H1 (cell line): ENCODE measurements around the gene ZNF273. TPM values are rescaled to one million over a fixed set of nuclear protein-coding genes. Genes with fewer than 3 reads are reported as not detected.

Experiments
- ASH2L ChIP-seq: fragments of 200-600, 300-600 bp; sonication (generic); IDR thresholded peaks from one replicate; pipeline ENCODE4 v1.7.1; 2017; ENCODE audit warnings: low read length
- BACH1 ChIP-seq: IDR thresholded peaks from 2 replicates; pipeline ENCODE4 v1.6.1; 2012; ENCODE audit warnings: low read length, improper control_type of control experiment
- BCL11A ChIP-seq, 2 experiments: IDR thresholded peaks; one replicate each; pipeline ENCODE4 v1.6.1; 2011; ENCODE audit warnings: low read depth in 2 of 2, low read length in 2 of 2, mild to moderate bottlenecking in 2 of 2
- CBX5 ChIP-seq: fragments of 300-800, 300-1000 bp; sonication (generic); IDR thresholded peaks from 2 replicates; pipeline ENCODE4 v1.7.1; 2016; ENCODE audit warnings: antibody characterized with exemption, low read length, low read depth
- CBX8 ChIP-seq: fragments of 300-800, 300-1000 bp; sonication (generic); IDR thresholded peaks from 2 replicates; pipeline ENCODE4 v1.7.1; 2016; ENCODE audit warnings: low read depth, low read length, borderline replicate concordance
- CEBPB ChIP-seq: IDR thresholded peaks from 2 replicates; pipeline ENCODE4 v1.6.1; 2012; ENCODE audit warnings: low read depth, low read length
- CHD2 ChIP-seq: IDR thresholded peaks from 2 replicates; pipeline ENCODE4 v1.6.1; 2012; ENCODE audit warnings: low read length, improper control_type of control experiment
- FOSL1 ChIP-seq: IDR thresholded peaks from 2 replicates; pipeline ENCODE4 v1.6.1; 2011; ENCODE audit warnings: mild to moderate bottlenecking, low read depth, low read length, moderate library complexity; ENCODE audit not compliant: insufficient read depth
- GABPA ChIP-seq: IDR thresholded peaks from 2 replicates; pipeline ENCODE4 v1.6.1; 2011; ENCODE audit warnings: mild to moderate bottlenecking, low read length, moderate library complexity, borderline replicate concordance; ENCODE audit not compliant: insufficient read depth
- GTF2F1 ChIP-seq: IDR thresholded peaks from 2 replicates; pipeline ENCODE4 v1.6.1; 2012; ENCODE audit warnings: low read depth, low read length, improper control_type of control experiment, borderline replicate concordance
- HDAC2 ChIP-seq, 2 experiments: fragments of 300-600 bp in 1 of 2; sonication (generic) in 1 of 2; IDR thresholded peaks; 2 replicates each; pipeline ENCODE4 v1.6.1; 2011 to 2012; ENCODE audit warnings: low read depth in 2 of 2, low read length in 2 of 2, mild to moderate bottlenecking in 2 of 2, moderate library complexity in 2 of 2, borderline replicate concordance in 1 of 2, inconsistent platforms in 1 of 2
- JUND ChIP-seq: IDR thresholded peaks from 2 replicates; pipeline ENCODE4 v1.6.1; 2011; ENCODE audit warnings: mild to moderate bottlenecking, improper control_type of control experiment, low read length
- KDM1A ChIP-seq: fragments of 200-600, 300-600 bp; sonication (generic); IDR thresholded peaks from 2 replicates; pipeline ENCODE4 v1.7.1; 2016; ENCODE audit warnings: mild to moderate bottlenecking, low read length, borderline replicate concordance
- KDM4A ChIP-seq: IDR thresholded peaks from one replicate; pipeline ENCODE4 v1.7.1; 2012; ENCODE audit warnings: low read depth, mild to moderate bottlenecking, moderate library complexity, low read length, inconsistent platforms; ENCODE audit not compliant: severe bottlenecking
- MAFK ChIP-seq: IDR thresholded peaks from 2 replicates; pipeline ENCODE4 v1.6.1; 2012; ENCODE audit warnings: low read depth, mild to moderate bottlenecking, improper control_type of control experiment, low read length
- POLR2A ChIP-seq, 2 experiments: IDR thresholded peaks; 1 replicate in 1 of 2; 2 replicates in 1 of 2; pipeline ENCODE4 v1.6.1; 2011; ENCODE audit warnings: low read depth in 2 of 2, low read length in 2 of 2, mild to moderate bottlenecking in 2 of 2; ENCODE audit errors: control extremely low read depth in 1 of 2
- RNF2 ChIP-seq: fragments of 200-900, 300-1000 bp; sonication (generic); IDR thresholded peaks from 2 replicates; pipeline ENCODE4 v1.7.1; 2016; ENCODE audit warnings: borderline replicate concordance, low read depth, mild to moderate bottlenecking, antibody characterized with exemption, low read length; ENCODE audit not compliant: poor library complexity, severe bottlenecking; ENCODE audit errors: missing control alignments
- SIN3A ChIP-seq, 2 experiments: IDR thresholded peaks in 1 of 2; conservative IDR thresholded peaks in 1 of 2; 2 replicates each; pipeline ENCODE4 v1.6.1; 2011 to 2012; ENCODE audit warnings: low read length in 2 of 2, improper control_type of control experiment in 1 of 2, low read depth in 1 of 2, mild to moderate bottlenecking in 1 of 2
- SP2 ChIP-seq: IDR thresholded peaks from 2 replicates; pipeline ENCODE4 v1.6.1; 2012; ENCODE audit warnings: mild to moderate bottlenecking, low read length, inconsistent platforms
- TAF1 ChIP-seq: IDR thresholded peaks from 2 replicates; pipeline ENCODE4 v1.6.1; 2011; ENCODE audit warnings: mild to moderate bottlenecking, low read depth, low read length
- TBP ChIP-seq: IDR thresholded peaks from 2 replicates; pipeline ENCODE4 v1.6.1; 2011; ENCODE audit warnings: low read depth, low read length, improper control_type of control experiment
- USF2 ChIP-seq: IDR thresholded peaks from 2 replicates; pipeline ENCODE4 v1.6.1; 2011; ENCODE audit warnings: low read length, improper control_type of control experiment
- polyA plus RNA-seq, 7 experiments: library from polyadenylated mRNA; depleted of rRNA in 3 of 7; stranded (reverse) in 5 of 7; unstranded in 2 of 7; fragments of >200 nt in 5 of 7; fragments of 200-250 nt in 2 of 7; gene quantifications; 1 replicate in 5 of 7; 2 replicates in 1 of 7; 4 replicates in 1 of 7; pipeline versions ENCODE4 v1.2.1 to v1.2.3, GENCODE V29; 2011 to 2013; ENCODE audit warnings: missing spikeins in 2 of 7, mixed read lengths in 2 of 7
- total RNA-seq: library from RNA; stranded (reverse); fragmentation: NEBNext Ultra II Directional; extraction: Animal tissue kit (Norgen Biotek cat#: 25700); gene quantifications from 2 replicates; pipeline ENCODE4 v1.2.1, GENCODE V29; 2021

The ZNF273 gene
- total and polyA plus RNA-seq, 2 of the 8 experiments (the other 6 are each of a cell fraction or from before 2014, with no cell fraction given) = 6.2 to 23.2 TPM

GRCh38 chr7:64902806-64903721 lies at the start of gene ZNF273 (continued):
- peak; percentile 65; the same call in 1 of the 2 replicates for TF ChIP-seq CHD2
- no peak for TF ChIP-seq CBX8
- TF ChIP-seq HDAC2 (IDR thresholded peaks at IDR 0.05; ENCODE audit: borderline replicate concordance in 1 of 2, low read depth in 2 of 2, low read length in 2 of 2) = no peak
- no peak for TF ChIP-seq FOSL1
- TF ChIP-seq ASH2L = peak; percentile 25
- peak; percentile 87 for TF ChIP-seq TBP
- TF ChIP-seq USF2 = no peak
- peak; percentile 24; the same call in 1 of the 2 replicates for TF ChIP-seq SP2
- peak; percentile 42 for TF ChIP-seq KDM4A
- no peak for TF ChIP-seq GTF2F1
- peak; percentile 96 for TF ChIP-seq TAF1
- TF ChIP-seq JUND = no peak
- TF ChIP-seq RNF2 = no peak
- no peak for TF ChIP-seq KDM1A
- no peak for TF ChIP-seq BCL11A (IDR thresholded peaks at IDR 0.05; ENCODE audit: low read depth in 2 of 2, low read length in 2 of 2)
- TF ChIP-seq BACH1 = no peak
- no peak for TF ChIP-seq MAFK
- no peak for TF ChIP-seq CBX5
- no peak for TF ChIP-seq GABPA
- TF ChIP-seq SIN3A (conservative IDR thresholded peaks at IDR 0.05 in 1 of 2, IDR thresholded peaks at IDR 0.05 in 1 of 2; ENCODE audit: low read depth in 1 of 2, low read length in 2 of 2) = peak in 1 of 2 experiments; percentile 33; a peak in 1 of 4 replicates
- peak; percentile 77 to 97 for TF ChIP-seq POLR2A (IDR thresholded peaks at IDR 0.05; ENCODE audit: control extremely low read depth in 1 of 2, low read depth in 2 of 2, low read length in 2 of 2)
- no peak for TF ChIP-seq CEBPB
